Measurements from ENCODE around the gene SLC10A7. TPM values are rescaled to one million over a fixed set of nuclear protein-coding genes. Genes with fewer than 3 reads are reported as not detected.

SLC10A7 gene
- total RNA-seq, 4 donors from 2014 or later, result 5.6 to 12.8 (median 6.8) TPM

GRCh38 chr4:146334862-146335449 lies 186.8 kb downstream of the SLC10A7 start:
- ATAC-seq, result no peak

GRCh38 chr4:146333895-146334262 lies 187.9 kb downstream of the SLC10A7 start:
- no peak overlapping the region for H3K27ac ChIP-seq
- H3K36me3 ChIP-seq, result no peaks in the 10 kb centered on the region
- H3K4me1 ChIP-seq, result peaks cover 0 to 9% (median 4%) of the 10 kb centered on the region in 3 donors
- TF ChIP-seq POLR2AphosphoS5 (IDR thresholded peaks at IDR 0.05), result no peak
- TF ChIP-seq POLR2A (IDR thresholded peaks at IDR 0.05), result no peak
- TF ChIP-seq CTCF (IDR thresholded peaks at IDR 0.05), result no peak
- no peak for TF ChIP-seq EP300 (IDR thresholded peaks at IDR 0.05)
- WGBS, 2 donors (ENCODE audit: low coverage in 1 of 2), result 69 to 100% methylated on average over 2 of the region's 2 CpGs
- H3K9me3 ChIP-seq, result no peaks in the 10 kb centered on the region
- no peak for ATAC-seq
- H3K27me3 ChIP-seq, result no peaks in the 10 kb centered on the region
- no peak overlapping the region for H3K4me3 ChIP-seq

More at GRCh38 chr4:146334862-146335449, 186.8 kb downstream of the SLC10A7 start:
- no peak overlapping the region for H3K4me3 ChIP-seq
- TF ChIP-seq CTCF (IDR thresholded peaks at IDR 0.05) (no peak), POLR2A (IDR thresholded peaks at IDR 0.05) (no peak)
- 74 to 86% methylated on average over 3 to 4 of the region's 4 CpGs for WGBS, 2 donors (ENCODE audit: low coverage in 1 of 2)
- H3K9me3 ChIP-seq, result no peaks in the 10 kb centered on the region
- H3K36me3 ChIP-seq, result no peaks in the 10 kb centered on the region
- no peaks in the 10 kb centered on the region for H3K27me3 ChIP-seq
- no peak overlapping the region for H3K27ac ChIP-seq
- peaks cover 0 to 9% (median 4%) of the 10 kb centered on the region in 3 donors for H3K4me1 ChIP-seq

GRCh38 chr4:146333187-146333894 lies 188.4 kb downstream of the SLC10A7 start:
- Histone ChIP-seq H3K27me3 (no peaks in the 10 kb centered on the region), H3K9me3 (no peaks in the 10 kb centered on the region), H3K4me3 (no peak overlapping the region), H3K27ac (no peak overlapping the region), H3K4me1 (peaks cover 0 to 9% (median 4%) of the 10 kb centered on the region in 3 donors), H3K36me3 (no peaks in the 10 kb centered on the region)
- ATAC-seq, result no peak
- WGBS, 2 donors (ENCODE audit: low coverage in 1 of 2), result 61 to 65% methylated on average over 4 of the region's 4 CpGs
- no peak for TF ChIP-seq CTCF (IDR thresholded peaks at IDR 0.05)
- no peak for TF ChIP-seq POLR2AphosphoS5 (IDR thresholded peaks at IDR 0.05)

GRCh38 chr4:146330392-146330791 lies 191.3 kb downstream of the SLC10A7 start:
- ATAC-seq, result no peak
- H3K4me3 ChIP-seq, result no peak overlapping the region
- no peaks in the 10 kb centered on the region for H3K4me1 ChIP-seq
- H3K27ac ChIP-seq, result no peak overlapping the region
- no peaks in the 10 kb centered on the region for H3K36me3 ChIP-seq
- WGBS, 2 donors (ENCODE audit: low coverage in 1 of 2), result 65 to 74% methylated on average over 4 of the region's 4 CpGs
- H3K27me3 ChIP-seq, result no peaks in the 10 kb centered on the region
- TF ChIP-seq CTCF (IDR thresholded peaks at IDR 0.05), result no peak
- TF ChIP-seq POLR2A (IDR thresholded peaks at IDR 0.05), result no peak
- TF ChIP-seq EP300 (IDR thresholded peaks at IDR 0.05), result no peak
- no peak for TF ChIP-seq POLR2AphosphoS5 (IDR thresholded peaks at IDR 0.05)
- H3K9me3 ChIP-seq, result no peaks in the 10 kb centered on the region

GRCh38 chr4:146329050-146329716 lies 192.6 kb downstream of the SLC10A7 start:
- TF ChIP-seq EP300 (IDR thresholded peaks at IDR 0.05) (no peak), POLR2AphosphoS5 (IDR thresholded peaks at IDR 0.05) (no peak), CTCF (IDR thresholded peaks at IDR 0.05) (no peak), POLR2A (IDR thresholded peaks at IDR 0.05) (no peak)
- H3K27me3 ChIP-seq, result no peaks in the 10 kb centered on the region
- no peaks in the 10 kb centered on the region for H3K4me1 ChIP-seq
- H3K9me3 ChIP-seq, result no peaks in the 10 kb centered on the region
- H3K4me3 ChIP-seq, result no peak overlapping the region
- ATAC-seq, result no peak
- H3K36me3 ChIP-seq, result peaks cover 0 to 7% of the 10 kb centered on the region in 2 donors
- H3K27ac ChIP-seq, result no peak overlapping the region
